Vagina (tissue), 2 donors: ENCODE measurements around the gene LYAR. TPM values are rescaled to one million over a fixed set of nuclear protein-coding genes. Genes with fewer than 3 reads are reported as not detected.
"Not testable (repeated sequence)": the region's sequence is repeated elsewhere in the genome, so short reads cannot be mapped to it uniquely, and the experiment has no call there.

Experiments used
- DNase-seq, 2 donors: peaks; one replicate each; pipeline ENCODE4 v3.0.0-alpha.2; 2017; ENCODE audit errors: extremely low spot score in 2 of 2
- H3K27ac ChIP-seq: fragments of 200-600 bp; sonication (generic); one replicate; pipeline ENCODE4 v1.5.1; 2019
- H3K27me3 ChIP-seq: fragments of 200-600 bp; sonication (generic); one replicate; pipeline ENCODE4 v1.5.1; 2019
- H3K36me3 ChIP-seq, 2 donors: fragments of 200-600 bp; sonication (generic); one replicate each; pipeline ENCODE4 v1.5.1; 2017 to 2019
- H3K4me1 ChIP-seq: fragments of 200-600 bp; sonication (generic); one replicate; pipeline ENCODE4 v1.5.1; 2019
- H3K4me3 ChIP-seq, 2 donors: fragments of 200-600 bp; sonication (generic); 1 replicate in 1 of 2; 2 replicates in 1 of 2; pipeline ENCODE4 v1.5.1; 2016 to 2019
- H3K9me3 ChIP-seq: fragments of 200-600 bp; sonication (generic); one replicate; pipeline ENCODE4 v1.5.1; 2019
- CTCF ChIP-seq, 3 experiments: fragments of 450-650 bp in 2 of 3; fragments of 200-600 bp in 1 of 3; sonication (generic) in 1 of 3; IDR thresholded peaks; one replicate each; pipeline ENCODE4 v1.5.1; 2017 to 2019; ENCODE audit warnings: antibody characterized with exemption in 3 of 3, mild to moderate bottlenecking in 2 of 3, moderate library complexity in 2 of 3
- POLR2A ChIP-seq, 2 donors: fragments of 450-650 bp; IDR thresholded peaks; one replicate each; pipeline ENCODE4 v1.6.1; 2017; ENCODE audit warnings: antibody characterized with exemption in 2 of 2, mild to moderate bottlenecking in 2 of 2, moderate library complexity in 2 of 2
- POLR2AphosphoS5 ChIP-seq, 2 donors: sonication (generic); formaldehyde crosslinking; IDR thresholded peaks; one replicate each; pipeline ENCODE4 v1.9.0; 2017; ENCODE audit warnings: antibody characterized with exemption in 2 of 2, mild to moderate bottlenecking in 2 of 2, low read depth in 1 of 2; ENCODE audit not compliant: insufficient read depth in 1 of 2
- intact Hi-C: fragments of 100-400 bp; cut with DNase I; formaldehyde crosslinking; loops from one replicate; pipeline ENCODE4 v1.15.1; 2023
- total RNA-seq: library from RNA; depleted of rRNA; stranded (reverse); fragments of >200 nt; gene quantifications from one replicate; pipeline ENCODE4 v1.2.3, GENCODE V29; 2016

LYAR gene
- total RNA-seq, 1 donor from 2014 or later: 6.4 TPM

DNA sequence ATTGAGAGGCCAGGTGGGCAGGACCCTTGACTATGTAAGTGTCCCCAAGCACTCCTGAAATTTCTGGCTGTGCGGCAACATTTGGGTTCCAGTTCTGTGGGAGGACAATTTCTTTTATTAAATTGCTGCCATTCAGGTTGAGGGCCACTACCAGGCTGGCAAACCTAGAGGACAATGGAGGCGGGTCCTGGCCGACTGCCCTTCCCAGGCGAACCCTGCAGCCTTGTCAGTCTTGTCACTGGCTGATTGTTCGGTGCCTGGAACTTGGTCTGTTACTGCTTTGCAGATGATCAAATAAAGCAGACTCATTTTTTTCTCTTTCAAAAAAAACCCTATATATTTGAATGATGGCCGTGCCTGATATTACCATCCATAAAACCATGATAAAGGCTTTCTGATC is 35.3 kb downstream of the LYAR start:
- intact Hi-C loops: no loop called here

GRCh38 chr4:4254199-4254598 is 35.8 kb downstream of the LYAR start:
- H3K9me3 ChIP-seq: no peaks in the 10 kb centered on the region
- H3K4me3 ChIP-seq: no peak overlapping the region
- no peaks in the 10 kb centered on the region for H3K36me3 ChIP-seq
- intact Hi-C loops: no loop called here
- H3K27ac ChIP-seq: no peak overlapping the region
- no peaks in the 10 kb centered on the region for H3K27me3 ChIP-seq
- DNase-seq: no peak
- H3K4me1 ChIP-seq: peaks cover 3% of the 10 kb centered on the region
- no peak for TF ChIP-seq CTCF (IDR thresholded peaks at IDR 0.05)
- no peak for TF ChIP-seq POLR2AphosphoS5 (IDR thresholded peaks at IDR 0.05; ENCODE audit: insufficient read depth in 1 of 2, low read depth in 1 of 2)
- no peak for TF ChIP-seq POLR2A (IDR thresholded peaks at IDR 0.05)

More for the DNA sequence above, 35.3 kb downstream of the LYAR start:
- TF ChIP-seq POLR2A (IDR thresholded peaks at IDR 0.05): no peak
- no peak for TF ChIP-seq CTCF (IDR thresholded peaks at IDR 0.05)
- no peak for TF ChIP-seq POLR2AphosphoS5 (IDR thresholded peaks at IDR 0.05; ENCODE audit: insufficient read depth in 1 of 2, low read depth in 1 of 2)
- Histone ChIP-seq H3K9me3 (no peaks in the 10 kb centered on the region), H3K27me3 (no peaks in the 10 kb centered on the region), H3K4me1 (no peaks in the 10 kb centered on the region), H3K4me3 (no peak overlapping the region), H3K36me3 (no peaks in the 10 kb centered on the region), H3K27ac (no peak overlapping the region)
- DNase-seq: no peak

DNA sequence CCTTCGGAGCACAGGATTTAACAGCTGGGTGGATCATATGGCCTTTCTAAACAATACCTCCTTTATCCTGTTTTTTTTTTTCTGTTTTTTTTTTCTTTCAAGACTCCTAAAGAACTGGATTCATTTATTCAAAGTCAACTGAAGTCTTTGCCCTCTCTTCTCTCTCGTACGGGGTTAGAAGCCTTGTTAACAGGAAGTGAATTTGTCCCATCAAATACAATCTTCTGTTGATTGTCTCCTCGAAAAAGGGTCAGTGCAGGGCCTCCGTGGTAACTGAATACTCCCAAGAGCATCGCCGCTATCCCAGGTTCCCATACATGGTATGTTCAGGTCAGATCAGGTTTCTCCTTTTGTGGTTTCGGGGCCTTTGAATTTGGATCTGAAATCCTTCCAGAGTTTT is 40.1 kb downstream of the LYAR start:
- Histone ChIP-seq H3K27me3 (no peaks in the 10 kb centered on the region), H3K27ac (no peak overlapping the region), H3K36me3 (peaks cover 0 to 14% of the 10 kb centered on the region in 2 donors), H3K4me3 (no peak overlapping the region), H3K4me1 (peaks cover 28% of the 10 kb centered on the region), H3K9me3 (no peaks in the 10 kb centered on the region)
- TF ChIP-seq POLR2A (IDR thresholded peaks at IDR 0.05) (no peak), POLR2AphosphoS5 (IDR thresholded peaks at IDR 0.05; ENCODE audit: insufficient read depth in 1 of 2, low read depth in 1 of 2) (no peak), CTCF (IDR thresholded peaks at IDR 0.05) (no peak)
- intact Hi-C loops: no loop called here
- DNase-seq: no peak

GRCh38 chr4:4249342-4249741 is 40.6 kb downstream of the LYAR start:
- H3K4me1 ChIP-seq: peaks cover 28% of the 10 kb centered on the region
- H3K27me3 ChIP-seq, intact Hi-C loops, H3K4me3 ChIP-seq, DNase-seq, H3K27ac ChIP-seq, H3K9me3 ChIP-seq: not testable (repeated sequence)
- peaks cover 0 to 19% of the 10 kb centered on the region in 2 donors for H3K36me3 ChIP-seq

GRCh38 chr4:4248885-4249203 is 41.1 kb downstream of the LYAR start:
- no peak for TF ChIP-seq POLR2A (IDR thresholded peaks at IDR 0.05)
- TF ChIP-seq POLR2AphosphoS5 (IDR thresholded peaks at IDR 0.05; ENCODE audit: insufficient read depth in 1 of 2, low read depth in 1 of 2): no peak
- TF ChIP-seq CTCF (IDR thresholded peaks at IDR 0.05): no peak
- Histone ChIP-seq H3K27me3 (no peaks in the 10 kb centered on the region), H3K9me3 (no peaks in the 10 kb centered on the region), H3K27ac (peak overlapping the region; percentile 92), H3K4me3 (peak overlapping the region; percentile 65 to 73), H3K36me3 (peaks cover 0 to 23% of the 10 kb centered on the region in 2 donors), H3K4me1 (peaks cover 28% of the 10 kb centered on the region)
- intact Hi-C loops: no loop called here
- no peak for DNase-seq
